Spinal cord (tissue), 10 donors: ENCODE results near the gene GPAT3. TPM values are rescaled to one million over a fixed set of nuclear protein-coding genes. Genes with fewer than 3 reads are reported as not detected.

Experiments used
- DNase-seq, 6 donors: peaks; one replicate each; pipeline versions ENCODE4 v3.0.0 to v3.0.0-alpha.2; 2013 to 2015; ENCODE audit warnings: low spot score in 6 of 6, low read depth in 4 of 6
- H3K27ac ChIP-seq: one replicate; pipeline ENCODE4 v1.5.1; 2013; ENCODE audit warnings: low read depth, low read length, control low read depth
- H3K27me3 ChIP-seq: one replicate; pipeline ENCODE4 v1.6.1; 2013; ENCODE audit warnings: low read length; ENCODE audit not compliant: control insufficient read depth, insufficient read depth
- H3K36me3 ChIP-seq: one replicate; pipeline ENCODE4 v1.6.1; 2013; ENCODE audit warnings: low read length; ENCODE audit not compliant: control insufficient read depth, insufficient read depth
- H3K4me1 ChIP-seq: one replicate; pipeline ENCODE4 v1.6.1; 2013; ENCODE audit warnings: low read length; ENCODE audit not compliant: control insufficient read depth, insufficient read depth
- H3K4me3 ChIP-seq: one replicate; pipeline ENCODE4 v1.5.1; 2013; ENCODE audit warnings: low read depth, low read length, control low read depth
- H3K9me3 ChIP-seq: one replicate; pipeline ENCODE4 v1.6.1; 2013; ENCODE audit warnings: low read length; ENCODE audit not compliant: control insufficient read depth, insufficient read depth
- WGBS: methylation state at CpG from one replicate; pipeline ENCODE4 v1.1.5; 2013; ENCODE audit warnings: missing lambda C conversion rate; ENCODE audit not compliant: insufficient coverage; 5-methylcytosine and 5-hydroxymethylcytosine counted together
- polyA plus RNA-seq, 2 donors: library from polyadenylated mRNA; unstranded; fragments of 120-200 nt; gene quantifications; one replicate each; pipeline ENCODE4 v1.2.1, GENCODE V29; 2013; ENCODE audit not compliant: insufficient read length in 2 of 2
- total RNA-seq, 2 donors: library from RNA; depleted of rRNA in 1 of 2; stranded (reverse); fragments of 120-200 nt in 1 of 2; fragments of >200 nt in 1 of 2; gene quantifications; one replicate each; pipeline versions ENCODE4 v1.2.3 to v1.2.4, GENCODE V29; 2013 to 2014
- donor health status: healthy.

The GPAT3 gene
- total and polyA plus RNA-seq, 4 donors = 3.4 to 7.4 (median 4.0) TPM

GRCh38 chr4:83546786-83547185, 10.9 kb downstream of the GPAT3 start:
- Histone ChIP-seq H3K27me3 (no peaks in the 10 kb centered on the region), H3K4me3 (no peak overlapping the region), H3K27ac (no peak overlapping the region), H3K4me1 (no peaks in the 10 kb centered on the region), H3K36me3 (no peaks in the 10 kb centered on the region), H3K9me3 (no peaks in the 10 kb centered on the region)
- WGBS = 91% methylated on average over 3 of the region's 3 CpGs
- no peak for DNase-seq

- no peak overlapping the region for H3K4me3 ChIP-seq
- no peaks in the 10 kb centered on the region for H3K27me3 ChIP-seq
- no peaks in the 10 kb centered on the region for H3K36me3 ChIP-seq
- no peaks in the 10 kb centered on the region for H3K9me3 ChIP-seq
- no peaks in the 10 kb centered on the region for H3K4me1 ChIP-seq
- WGBS = 81% methylated on average over 3 of the region's 7 CpGs
- H3K27ac ChIP-seq = no peak overlapping the region
- no peak for DNase-seq
These were observed 12.4 kb downstream of the GPAT3 start for GRCh38 chr4:83548151-83548905.

GRCh38 chr4:83552083-83552482, 16.2 kb downstream of the GPAT3 start:
- DNase-seq = no peak
- Histone ChIP-seq H3K27me3 (no peaks in the 10 kb centered on the region), H3K27ac (no peak overlapping the region), H3K36me3 (no peaks in the 10 kb centered on the region), H3K4me1 (no peaks in the 10 kb centered on the region), H3K9me3 (no peaks in the 10 kb centered on the region), H3K4me3 (no peak overlapping the region)
- WGBS = no CpG with 5 or more reads among the region's 3 CpGs

GRCh38 chr4:83552924-83553323, 17.0 kb downstream of the GPAT3 start:
- H3K27ac ChIP-seq = no peak overlapping the region
- no peak overlapping the region for H3K4me3 ChIP-seq
- no peaks in the 10 kb centered on the region for H3K36me3 ChIP-seq
- no peaks in the 10 kb centered on the region for H3K4me1 ChIP-seq
- DNase-seq = no peak
- no peaks in the 10 kb centered on the region for H3K27me3 ChIP-seq
- WGBS = 90% methylated on average over 2 of the region's 2 CpGs
- H3K9me3 ChIP-seq = no peaks in the 10 kb centered on the region

GRCh38 chr4:83556006-83556707, 20.2 kb downstream of the GPAT3 start:
- H3K9me3 ChIP-seq = no peaks in the 10 kb centered on the region
- no peaks in the 10 kb centered on the region for H3K4me1 ChIP-seq
- H3K27me3 ChIP-seq = no peaks in the 10 kb centered on the region
- DNase-seq = no peak
- H3K36me3 ChIP-seq = no peaks in the 10 kb centered on the region
- no peak overlapping the region for H3K27ac ChIP-seq
- no peak overlapping the region for H3K4me3 ChIP-seq
- 40% methylated on average over 1 of the region's 3 CpGs for WGBS

- Histone ChIP-seq H3K9me3 (no peaks in the 10 kb centered on the region), H3K4me3 (no peak overlapping the region), H3K4me1 (no peaks in the 10 kb centered on the region), H3K27ac (no peak overlapping the region), H3K27me3 (no peaks in the 10 kb centered on the region), H3K36me3 (no peaks in the 10 kb centered on the region)
- DNase-seq = no peak
- no CpG with 5 or more reads among the region's 1 CpG for WGBS
These were observed 20.9 kb downstream of the GPAT3 start for GRCh38 chr4:83556816-83557215.

- H3K27me3 ChIP-seq = no peaks in the 10 kb centered on the region
- H3K27ac ChIP-seq = no peak overlapping the region
- H3K4me3 ChIP-seq = no peak overlapping the region
- DNase-seq = no peak
- H3K4me1 ChIP-seq = no peaks in the 10 kb centered on the region
- 100% methylated on average over 4 of the region's 5 CpGs for WGBS
- no peaks in the 10 kb centered on the region for H3K9me3 ChIP-seq
- H3K36me3 ChIP-seq = no peaks in the 10 kb centered on the region
These were observed 22.2 kb downstream of the GPAT3 start for GRCh38 chr4:83558059-83558653.

- 92% methylated on average over 1 of the region's 1 CpG for WGBS
- H3K27ac ChIP-seq = no peak overlapping the region
These were observed 22.8 kb downstream of the GPAT3 start for GRCh38 chr4:83558680-83559079.

GRCh38 chr4:83560523-83560922, 24.6 kb downstream of the GPAT3 start:
- DNase-seq = no peak
- no peaks in the 10 kb centered on the region for H3K9me3 ChIP-seq
- H3K27ac ChIP-seq = no peak overlapping the region
- H3K4me1 ChIP-seq = no peaks in the 10 kb centered on the region
- no peaks in the 10 kb centered on the region for H3K36me3 ChIP-seq
- no peaks in the 10 kb centered on the region for H3K27me3 ChIP-seq
- WGBS = 93% methylated on average over 2 of the region's 3 CpGs
- no peak overlapping the region for H3K4me3 ChIP-seq

More at GRCh38 chr4:83558680-83559079, 22.8 kb downstream of the GPAT3 start:
- H3K9me3 ChIP-seq = no peaks in the 10 kb centered on the region
- no peaks in the 10 kb centered on the region for H3K4me1 ChIP-seq
- DNase-seq = no peak
- H3K4me3 ChIP-seq = no peak overlapping the region
- no peaks in the 10 kb centered on the region for H3K27me3 ChIP-seq
- no peaks in the 10 kb centered on the region for H3K36me3 ChIP-seq
